Neutrophil (primary cell): ENCODE results near the gene CCDC88C.

Source experiments
- H3K27ac ChIP-seq: fragments of 200-600 bp; sonication (generic); 2 replicates; pipeline ENCODE4 v1.5.1; 2016; ENCODE audit warnings: mild to moderate bottlenecking, moderate library complexity
- H3K27me3 ChIP-seq: fragments of 200-600 bp; sonication (generic); 2 replicates; pipeline ENCODE4 v1.6.0; 2016; ENCODE audit warnings: mild to moderate bottlenecking
- H3K36me3 ChIP-seq: fragments of 200-600 bp; sonication (generic); 2 replicates; pipeline ENCODE4 v1.5.1; 2017
- H3K4me1 ChIP-seq, 2 experiments: fragments of 200-600 bp in 1 of 2; sonication (generic) in 1 of 2; 1 replicate in 1 of 2; 2 replicates in 1 of 2; pipeline versions ENCODE4 v1.5.1 to v1.6.1; 2013 to 2016; ENCODE audit warnings: low read depth in 1 of 2, low read length in 1 of 2, mild to moderate bottlenecking in 1 of 2, moderate library complexity in 1 of 2; ENCODE audit not compliant: control insufficient read depth in 1 of 2, insufficient read depth in 1 of 2
- H3K4me3 ChIP-seq, 2 experiments: fragments of 200-600 bp in 1 of 2; sonication (generic) in 1 of 2; 1 replicate in 1 of 2; 2 replicates in 1 of 2; pipeline ENCODE4 v1.5.1; 2013 to 2016; ENCODE audit warnings: low read depth in 1 of 2, low read length in 1 of 2, mild to moderate bottlenecking in 1 of 2, moderate library complexity in 1 of 2
- H3K9me3 ChIP-seq: fragments of 200-600 bp; sonication (generic); 2 replicates; pipeline ENCODE4 v1.5.1; 2016
- TF ChIP-seq, protein P1 (sequence below): fragments of 200-600 bp; sonication (generic); IDR thresholded peaks from 2 replicates; pipeline ENCODE4 v1.5.1; 2016; ENCODE audit warnings: antibody characterized with exemption

CCDC88C gene

DNA sequence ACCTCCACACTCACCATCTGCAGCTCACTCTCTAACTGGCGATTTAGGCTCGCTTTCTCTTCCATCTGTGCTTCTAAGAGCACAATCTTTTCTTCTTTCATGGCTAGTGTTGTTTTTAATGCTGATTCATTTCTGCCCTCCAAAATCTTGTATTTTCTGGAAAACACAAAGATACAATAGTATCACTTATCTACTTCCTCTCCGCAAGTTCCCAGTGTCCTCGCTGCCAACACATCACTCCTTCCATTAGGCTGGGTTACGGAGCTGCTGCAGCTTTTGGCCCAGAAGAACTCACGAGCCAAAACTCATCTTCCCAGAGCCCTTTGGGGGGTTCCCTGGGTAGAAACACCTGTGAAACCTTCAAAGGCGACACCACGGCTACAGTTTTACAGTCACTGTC lies 109.3 kb downstream of the CCDC88C start:
- Histone ChIP-seq H3K4me3 (no peak overlapping the region), H3K4me1 (peaks cover 6 to 8% of the 10 kb centered on the region in 2 experiments), H3K36me3 (peaks cover 98% of the 10 kb centered on the region), H3K27ac (no peak overlapping the region), H3K9me3 (no peaks in the 10 kb centered on the region), H3K27me3 (no peaks in the 10 kb centered on the region)
- TF ChIP-seq, protein P1, sequence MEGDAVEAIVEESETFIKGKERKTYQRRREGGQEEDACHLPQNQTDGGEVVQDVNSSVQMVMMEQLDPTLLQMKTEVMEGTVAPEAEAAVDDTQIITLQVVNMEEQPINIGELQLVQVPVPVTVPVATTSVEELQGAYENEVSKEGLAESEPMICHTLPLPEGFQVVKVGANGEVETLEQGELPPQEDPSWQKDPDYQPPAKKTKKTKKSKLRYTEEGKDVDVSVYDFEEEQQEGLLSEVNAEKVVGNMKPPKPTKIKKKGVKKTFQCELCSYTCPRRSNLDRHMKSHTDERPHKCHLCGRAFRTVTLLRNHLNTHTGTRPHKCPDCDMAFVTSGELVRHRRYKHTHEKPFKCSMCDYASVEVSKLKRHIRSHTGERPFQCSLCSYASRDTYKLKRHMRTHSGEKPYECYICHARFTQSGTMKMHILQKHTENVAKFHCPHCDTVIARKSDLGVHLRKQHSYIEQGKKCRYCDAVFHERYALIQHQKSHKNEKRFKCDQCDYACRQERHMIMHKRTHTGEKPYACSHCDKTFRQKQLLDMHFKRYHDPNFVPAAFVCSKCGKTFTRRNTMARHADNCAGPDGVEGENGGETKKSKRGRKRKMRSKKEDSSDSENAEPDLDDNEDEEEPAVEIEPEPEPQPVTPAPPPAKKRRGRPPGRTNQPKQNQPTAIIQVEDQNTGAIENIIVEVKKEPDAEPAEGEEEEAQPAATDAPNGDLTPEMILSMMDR = no peak

- H3K4me1 ChIP-seq = peaks cover 6 to 8% of the 10 kb centered on the region in 2 experiments
- no peak overlapping the region for H3K27ac ChIP-seq
- TF ChIP-seq, protein P1 = no peak
- no peaks in the 10 kb centered on the region for H3K27me3 ChIP-seq
- H3K36me3 ChIP-seq = peaks cover 98% of the 10 kb centered on the region
- no peaks in the 10 kb centered on the region for H3K9me3 ChIP-seq
- no peak overlapping the region for H3K4me3 ChIP-seq
Measured at GRCh38 chr14:91307652-91308051, 110.0 kb downstream of the CCDC88C start.

DNA sequence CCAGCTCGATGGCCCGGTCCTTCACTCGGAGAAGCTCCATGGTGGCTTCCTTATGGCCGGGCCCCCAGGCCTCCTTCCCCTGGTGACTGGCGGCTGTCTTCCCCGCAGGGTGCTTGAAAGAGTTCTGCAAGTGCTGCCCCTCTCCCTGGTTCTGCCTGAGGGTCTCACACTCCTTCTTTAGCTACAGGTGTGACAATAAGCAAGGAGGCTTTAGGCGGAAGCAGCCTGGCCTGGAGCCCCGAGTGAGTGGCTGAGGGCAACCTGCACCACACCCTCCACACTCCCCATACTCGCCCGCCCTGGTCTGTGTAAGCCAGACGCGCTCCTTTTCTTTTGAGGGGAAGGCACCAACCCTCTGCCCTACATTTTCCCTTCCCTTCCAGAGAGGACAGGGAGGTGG lies 110.6 kb downstream of the CCDC88C start:
- no peaks in the 10 kb centered on the region for H3K27me3 ChIP-seq
- H3K36me3 ChIP-seq = peaks cover 98% of the 10 kb centered on the region
- H3K9me3 ChIP-seq = no peaks in the 10 kb centered on the region
- peaks cover 6 to 8% of the 10 kb centered on the region in 2 experiments for H3K4me1 ChIP-seq
- no peak overlapping the region for H3K4me3 ChIP-seq
- no peak overlapping the region for H3K27ac ChIP-seq
- TF ChIP-seq, protein P1 = no peak

GRCh38 chr14:91306547-91306946 lies 111.1 kb downstream of the CCDC88C start:
- H3K4me1 ChIP-seq = peaks cover 6 to 7% of the 10 kb centered on the region in 2 experiments
- H3K27me3 ChIP-seq = no peaks in the 10 kb centered on the region
- no peak overlapping the region for H3K27ac ChIP-seq
- no peaks in the 10 kb centered on the region for H3K9me3 ChIP-seq
- H3K36me3 ChIP-seq = peaks cover 100% of the 10 kb centered on the region
- TF ChIP-seq, protein P1 = no peak
- no peak overlapping the region for H3K4me3 ChIP-seq

DNA sequence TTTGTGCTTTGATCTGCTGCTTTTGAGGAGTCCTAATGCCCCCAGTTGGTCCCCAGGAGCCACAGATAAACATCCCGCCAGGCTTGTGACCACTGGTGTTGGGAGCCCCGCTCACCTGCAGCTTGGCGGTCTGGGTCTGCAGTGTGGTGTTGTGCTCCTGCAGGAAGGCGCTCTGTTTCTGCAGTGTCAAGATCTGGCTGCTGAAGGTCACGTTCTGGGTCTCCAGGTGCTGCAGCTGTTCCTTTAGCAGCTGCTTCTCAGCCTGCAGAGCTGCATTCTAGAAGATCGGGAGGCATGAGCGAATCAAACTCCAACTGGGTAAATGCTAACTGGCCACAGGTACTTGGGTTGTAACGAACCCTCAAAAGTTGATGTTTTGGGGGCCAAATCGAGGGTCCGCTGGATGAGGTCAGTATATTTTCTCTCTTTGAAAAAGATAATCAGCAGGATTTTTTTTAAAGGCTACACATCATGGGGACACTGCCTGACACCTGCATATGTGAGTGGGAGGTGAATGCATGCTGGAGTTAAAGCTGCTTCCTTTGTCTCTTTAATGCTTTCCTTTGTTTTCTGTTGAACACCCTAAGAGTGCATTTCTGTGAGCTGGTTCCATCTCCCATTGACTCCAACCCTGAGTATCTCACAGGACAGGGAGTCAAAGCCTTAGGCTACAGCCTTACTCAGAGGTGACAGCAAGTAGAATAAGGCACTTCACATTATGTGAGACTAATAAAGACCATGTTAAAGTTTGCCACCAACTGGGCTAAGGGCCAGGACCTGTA lies 111.8 kb downstream of the CCDC88C start:
- TF ChIP-seq, protein P1 = no peak
- H3K27ac ChIP-seq = no peak overlapping the region
- no peaks in the 10 kb centered on the region for H3K9me3 ChIP-seq
- peaks cover 100% of the 10 kb centered on the region for H3K36me3 ChIP-seq
- H3K4me1 ChIP-seq = no peaks in the 10 kb centered on the region
- no peak overlapping the region for H3K4me3 ChIP-seq
- H3K27me3 ChIP-seq = no peaks in the 10 kb centered on the region
